Activated CD8-positive, alpha-beta memory T cell treated with anti-CD3 and anti-CD28 coated beads, Interleukin-2, amount 10 ng/mL, durations not matched to agents 7 days and 5 days (primary cell): ENCODE results near the gene CILP. TPM values are rescaled to one million over a fixed set of nuclear protein-coding genes. Genes with fewer than 3 reads are reported as not detected.
"Not testable (repeated sequence)": the region's sequence is repeated elsewhere in the genome, so short reads cannot be mapped to it uniquely, and the experiment has no call there.

Experiments
- ATAC-seq: fragments of 150-1000 bp; cut with Tn5 transposase; one replicate; pipeline ENCODE4 v1.10.0; 2021; ENCODE audit warnings: moderate library complexity
- CTCF ChIA-PET: fragments of 350-600 bp; sonication (Branson Sonifier 250); formaldehyde crosslinking; loops from one replicate; lab custom pipeline; 2021; ENCODE audit warnings: antibody characterized with exemption; lab: Charles Lee
- DNase-seq: peaks from one replicate; pipeline ENCODE4 v3.0.0-alpha.2; 2020
- H3K27ac Mint-ChIP-seq: one replicate; pipeline ENCODE4 v1.8.0; 2021; ENCODE audit warnings: mild to moderate bottlenecking, mixed read lengths
- H3K27me3 Mint-ChIP-seq: one replicate; pipeline ENCODE4 v1.8.0; 2021; ENCODE audit warnings: mixed read lengths
- H3K36me3 Mint-ChIP-seq: one replicate; pipeline ENCODE4 v1.8.0; 2021; ENCODE audit warnings: mild to moderate bottlenecking, mixed read lengths
- H3K4me1 Mint-ChIP-seq: one replicate; pipeline ENCODE4 v1.8.0; 2021; ENCODE audit warnings: mixed read lengths
- H3K4me3 Mint-ChIP-seq: one replicate; pipeline ENCODE4 v1.8.0; 2021; ENCODE audit warnings: mild to moderate bottlenecking, moderate library complexity, mixed read lengths
- H3K9me3 Mint-ChIP-seq: one replicate; pipeline ENCODE4 v1.8.0; 2022; ENCODE audit warnings: low read depth, mixed read lengths
- total RNA-seq, 2 experiments: library from RNA; stranded (reverse); gene quantifications; one replicate each; pipeline ENCODE4 v1.2.3, GENCODE V29; 2021

Gene CILP
- total RNA-seq, 2 experiments from 2014 or later = 0.05 TPM; not detected in 1

DNA sequence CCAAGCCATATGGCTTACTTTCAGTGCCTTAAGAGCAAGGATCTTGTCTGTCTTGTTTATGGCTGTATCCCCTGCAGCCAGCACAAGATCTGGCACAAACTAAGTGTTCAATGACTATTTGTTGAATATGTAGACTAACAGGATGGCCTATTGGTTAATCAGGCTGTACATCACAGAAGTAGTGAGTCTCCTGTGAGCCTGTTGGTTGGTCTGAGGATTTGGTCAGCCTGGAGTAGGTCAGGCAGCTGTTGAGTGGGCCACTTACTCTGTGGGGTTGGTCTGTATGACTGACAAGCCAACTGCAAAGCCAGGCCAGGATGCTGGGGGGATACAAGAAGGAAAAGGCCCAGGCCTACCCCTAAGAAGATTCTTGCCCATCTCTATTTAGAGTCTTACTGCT, 33.4 kb upstream of the CILP start:
- CTCF ChIA-PET = no interaction called here
- no peak for DNase-seq
- Mint-ChIP-seq H3K27me3 (no peaks in the 10 kb centered on the region), H3K4me1 (peaks cover 3% of the 10 kb centered on the region), H3K27ac (no peak overlapping the region), H3K4me3 (no peak overlapping the region), H3K36me3 (peaks cover 3% of the 10 kb centered on the region), H3K9me3 (peaks cover 2% of the 10 kb centered on the region)
- no peak for ATAC-seq

DNA sequence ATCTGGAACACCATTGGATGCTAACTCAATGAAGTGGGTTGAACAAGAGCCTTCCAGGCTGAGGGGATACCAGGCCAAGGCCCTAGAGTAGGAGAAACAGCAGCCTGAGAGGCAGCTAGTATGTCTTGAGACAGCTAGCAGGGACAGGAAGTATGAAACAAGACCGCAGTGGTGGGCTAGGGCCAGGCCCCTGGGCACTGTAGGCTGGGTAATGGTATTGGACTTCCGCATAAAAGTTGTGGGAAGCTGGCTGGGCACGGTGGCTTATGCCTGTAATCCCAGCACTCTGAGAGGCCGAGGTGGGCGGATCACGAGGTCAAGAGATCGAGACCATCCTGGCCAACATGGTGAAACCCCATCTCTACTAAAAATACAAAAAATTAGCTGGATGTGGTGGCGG, 25.2 kb upstream of the CILP start:
- DNase-seq, ATAC-seq, H3K27me3 Mint-ChIP-seq, H3K27ac Mint-ChIP-seq, H3K9me3 Mint-ChIP-seq, H3K4me1 Mint-ChIP-seq, H3K4me3 Mint-ChIP-seq, CTCF ChIA-PET, H3K36me3 Mint-ChIP-seq: not testable (repeated sequence)

DNA sequence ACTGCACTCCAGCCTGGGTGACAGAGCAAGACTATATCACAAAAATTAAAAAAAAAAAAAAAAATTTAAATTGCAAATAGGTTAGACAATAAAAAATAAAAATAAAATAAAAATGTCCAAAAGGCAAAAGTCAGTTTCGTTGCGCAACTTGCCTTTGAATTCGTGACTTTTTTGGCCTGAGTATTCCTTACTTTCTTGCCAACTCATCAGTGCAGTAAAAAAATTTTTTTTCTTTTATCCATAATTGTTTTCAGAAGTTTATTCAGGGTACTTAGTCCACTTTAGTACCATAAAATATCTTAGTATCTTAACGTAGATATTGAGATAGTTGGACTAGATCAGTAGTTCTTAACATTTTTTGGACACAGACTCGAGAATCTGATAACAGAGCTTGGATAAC, 22.4 kb upstream of the CILP start:
- CTCF ChIA-PET = no interaction called here
- Mint-ChIP-seq H3K27ac (no peak overlapping the region), H3K4me3 (no peak overlapping the region), H3K27me3 (no peaks in the 10 kb centered on the region), H3K36me3 (no peaks in the 10 kb centered on the region), H3K4me1 (peaks cover 4% of the 10 kb centered on the region), H3K9me3 (no peaks in the 10 kb centered on the region)
- DNase-seq (no peak), ATAC-seq (no peak)

DNA sequence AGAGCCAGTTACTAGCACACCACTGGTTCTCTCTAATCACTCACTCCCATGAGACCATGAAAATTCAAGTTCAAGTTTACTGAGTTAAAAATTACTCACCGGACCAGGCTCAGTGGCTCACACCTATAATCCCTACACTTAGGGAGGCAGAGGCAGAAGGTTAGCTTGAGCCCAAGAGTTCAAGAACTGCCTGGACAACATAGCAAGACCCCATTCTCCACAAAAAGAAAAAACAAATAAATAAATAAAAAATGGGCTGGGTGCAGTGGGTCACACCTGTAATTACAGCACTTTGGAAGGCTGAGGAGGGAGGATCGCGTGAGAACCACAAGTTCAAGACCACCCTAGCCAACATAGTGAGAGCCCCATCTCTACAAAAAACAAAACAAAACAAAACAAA, 21.2 kb upstream of the CILP start:
- ATAC-seq (no peak), DNase-seq (no peak)
- Mint-ChIP-seq H3K9me3 (no peaks in the 10 kb centered on the region), H3K4me1 (peaks cover 4% of the 10 kb centered on the region), H3K36me3 (no peaks in the 10 kb centered on the region), H3K27ac (no peak overlapping the region), H3K27me3 (no peaks in the 10 kb centered on the region), H3K4me3 (no peak overlapping the region)
- CTCF ChIA-PET = no interaction called here

DNA sequence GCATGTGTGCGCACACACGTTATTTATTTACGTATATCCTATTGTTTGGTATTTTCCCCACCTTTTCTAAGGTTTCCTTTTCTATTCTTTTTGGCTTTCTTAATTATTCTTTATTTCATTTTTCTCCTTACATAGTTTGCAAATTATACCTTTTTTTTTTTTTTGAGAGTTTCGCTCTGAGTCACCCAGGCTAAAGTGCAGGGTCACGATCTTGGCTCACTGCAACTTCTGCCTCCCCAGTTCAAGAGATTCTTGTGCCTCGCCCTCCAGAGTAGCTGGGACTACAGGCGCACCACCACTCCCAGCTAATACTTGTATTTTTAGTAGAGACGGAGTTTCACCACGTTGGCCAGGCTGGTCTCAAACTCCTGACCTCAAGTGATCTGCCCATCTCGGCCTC, 20.0 kb upstream of the CILP start:
- no peak overlapping the region for H3K27ac Mint-ChIP-seq
- H3K9me3 Mint-ChIP-seq = no peaks in the 10 kb centered on the region
- DNase-seq = no peak
- H3K4me3 Mint-ChIP-seq = no peak overlapping the region
- H3K27me3 Mint-ChIP-seq = no peaks in the 10 kb centered on the region
- CTCF ChIA-PET = interaction anchor here (1.1 kb wide), 1 partner anchor 11 kb away, joined by 3 read pairs; no protein-coding TSS in a partner anchor
- ATAC-seq = no peak
- H3K36me3 Mint-ChIP-seq = no peaks in the 10 kb centered on the region
- no peaks in the 10 kb centered on the region for H3K4me1 Mint-ChIP-seq

DNA sequence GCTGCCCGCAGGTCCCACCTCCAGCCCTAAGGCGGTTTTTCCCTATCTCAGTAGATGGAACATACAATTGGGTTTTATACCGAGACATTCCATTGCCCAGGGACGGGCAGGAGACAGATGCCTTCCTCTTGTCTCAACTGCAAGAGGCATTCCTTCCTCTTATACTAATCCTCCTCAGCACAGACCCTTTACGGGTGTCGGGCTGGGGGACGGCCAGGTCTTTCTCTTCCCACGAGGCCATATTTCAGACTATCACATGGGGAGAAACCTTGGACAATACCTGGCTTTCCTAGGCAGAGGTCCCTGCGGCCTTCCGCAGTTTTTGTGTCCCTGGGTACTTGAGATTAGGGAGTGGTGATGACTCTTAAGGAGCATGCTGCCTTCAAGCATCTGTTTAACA, 15.6 kb upstream of the CILP start:
- H3K4me3 Mint-ChIP-seq, ATAC-seq, H3K9me3 Mint-ChIP-seq, H3K27me3 Mint-ChIP-seq, DNase-seq, H3K27ac Mint-ChIP-seq, H3K36me3 Mint-ChIP-seq, H3K4me1 Mint-ChIP-seq, CTCF ChIA-PET: not testable (repeated sequence)

DNA sequence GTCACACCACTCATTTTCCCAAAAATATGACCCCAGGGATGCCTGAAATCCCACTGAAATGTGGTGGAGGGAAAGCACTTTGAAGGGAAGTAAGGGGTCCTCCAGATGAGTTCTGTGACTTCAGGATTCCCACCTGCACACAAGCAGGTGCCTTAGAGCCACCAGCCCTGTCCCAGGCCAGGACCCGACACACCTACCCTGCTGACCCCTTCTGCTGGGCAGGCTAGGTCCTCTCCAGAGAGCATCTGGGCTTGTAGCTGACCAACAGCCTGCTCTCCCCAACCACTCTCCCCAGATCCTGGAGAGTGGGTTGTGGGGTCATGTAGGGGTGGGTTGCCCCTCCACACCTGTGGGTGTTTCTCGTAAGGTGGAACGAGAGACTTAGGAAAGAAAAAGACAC, 14.9 kb upstream of the CILP start:
- no peaks in the 10 kb centered on the region for H3K9me3 Mint-ChIP-seq
- no peak overlapping the region for H3K4me3 Mint-ChIP-seq
- no peak for ATAC-seq
- H3K27me3 Mint-ChIP-seq = peaks cover 3% of the 10 kb centered on the region
- H3K27ac Mint-ChIP-seq = no peak overlapping the region
- H3K36me3 Mint-ChIP-seq = no peaks in the 10 kb centered on the region
- CTCF ChIA-PET = no interaction called here
- no peak for DNase-seq
- no peaks in the 10 kb centered on the region for H3K4me1 Mint-ChIP-seq

DNA sequence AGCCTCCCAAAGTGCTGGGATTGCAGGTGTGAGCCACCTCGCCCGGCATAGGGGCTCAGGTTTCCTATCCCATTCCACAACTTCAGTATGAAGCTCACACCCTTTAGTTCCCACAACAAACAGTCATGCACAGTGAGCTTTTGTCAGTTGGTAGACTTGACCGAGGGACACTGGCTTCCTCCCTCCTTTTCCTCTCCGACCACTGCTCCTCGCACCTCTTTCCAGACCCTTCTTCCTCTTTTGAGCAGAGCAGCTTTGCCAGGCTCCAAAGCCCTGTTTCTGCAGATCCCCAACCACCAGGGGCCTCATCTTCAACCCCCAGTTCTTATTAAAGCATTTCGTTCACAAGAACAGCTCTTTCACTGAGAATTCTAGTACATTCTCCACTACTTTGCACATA, 12.7 kb upstream of the CILP start:
- H3K4me1 Mint-ChIP-seq = peaks cover 4% of the 10 kb centered on the region
- CTCF ChIA-PET = interaction anchor here (0.7 kb wide), 1 partner anchor 76 kb away, joined by 3 read pairs; no protein-coding TSS in a partner anchor
- DNase-seq = no peak
- peaks cover 5% of the 10 kb centered on the region for H3K27me3 Mint-ChIP-seq
- no peak overlapping the region for H3K4me3 Mint-ChIP-seq
- ATAC-seq = no peak
- no peak overlapping the region for H3K27ac Mint-ChIP-seq
- H3K9me3 Mint-ChIP-seq = no peaks in the 10 kb centered on the region
- H3K36me3 Mint-ChIP-seq = no peaks in the 10 kb centered on the region

DNA sequence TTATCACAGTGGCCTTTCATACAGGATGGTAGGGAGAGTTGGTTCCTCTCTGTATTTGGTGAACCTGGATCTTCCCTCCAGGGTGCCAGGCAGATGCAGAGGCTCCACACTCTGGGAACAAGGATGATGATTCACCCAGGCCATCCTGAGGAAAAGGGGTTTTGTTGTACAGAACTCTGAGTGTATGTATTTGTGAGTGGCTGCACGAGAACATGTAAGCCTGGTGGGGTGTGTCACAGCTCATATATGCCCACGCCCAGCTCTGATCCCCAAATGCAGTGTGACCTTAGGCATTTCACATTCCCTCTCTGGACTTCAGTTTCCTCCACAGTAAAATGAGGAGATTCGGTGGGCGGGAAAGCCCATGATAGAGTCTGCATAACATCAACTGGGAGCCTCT, 11.6 kb upstream of the CILP start:
- peaks cover 5% of the 10 kb centered on the region for H3K27me3 Mint-ChIP-seq
- no peaks in the 10 kb centered on the region for H3K36me3 Mint-ChIP-seq
- H3K27ac Mint-ChIP-seq = no peak overlapping the region
- CTCF ChIA-PET = interaction anchor here (0.7 kb wide), 1 partner anchor 31 kb away, joined by 3 read pairs; no protein-coding TSS in a partner anchor
- DNase-seq (no peak), ATAC-seq (no peak)
- no peaks in the 10 kb centered on the region for H3K9me3 Mint-ChIP-seq
- H3K4me3 Mint-ChIP-seq = no peak overlapping the region
- H3K4me1 Mint-ChIP-seq = peaks cover 6% of the 10 kb centered on the region

DNA sequence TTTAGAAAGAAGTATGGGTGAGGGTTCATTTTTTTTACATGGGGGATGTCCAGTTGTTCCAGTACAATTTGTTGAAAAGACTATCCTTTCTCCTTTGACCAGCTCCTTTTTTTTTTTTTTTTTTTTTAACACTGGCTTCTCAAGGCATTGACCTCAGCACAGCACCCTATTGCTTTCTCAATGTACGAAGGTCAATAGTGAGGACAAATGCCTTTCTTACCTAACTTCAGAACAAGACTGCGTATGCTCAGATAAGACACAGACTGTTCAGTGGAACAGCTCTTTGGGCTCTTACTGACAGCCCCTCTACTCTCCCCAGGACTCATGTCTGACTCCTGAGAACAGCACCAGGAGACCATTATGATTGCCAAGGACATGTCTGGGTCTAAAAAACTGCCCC, 10.4 kb upstream of the CILP start:
- ATAC-seq (no peak), DNase-seq (no peak)
- Mint-ChIP-seq H3K27ac (no peak overlapping the region), H3K27me3 (peaks cover 5% of the 10 kb centered on the region), H3K4me1 (peaks cover 8% of the 10 kb centered on the region), H3K4me3 (no peak overlapping the region), H3K9me3 (no peaks in the 10 kb centered on the region), H3K36me3 (no peaks in the 10 kb centered on the region)
- CTCF ChIA-PET = no interaction called here

DNA sequence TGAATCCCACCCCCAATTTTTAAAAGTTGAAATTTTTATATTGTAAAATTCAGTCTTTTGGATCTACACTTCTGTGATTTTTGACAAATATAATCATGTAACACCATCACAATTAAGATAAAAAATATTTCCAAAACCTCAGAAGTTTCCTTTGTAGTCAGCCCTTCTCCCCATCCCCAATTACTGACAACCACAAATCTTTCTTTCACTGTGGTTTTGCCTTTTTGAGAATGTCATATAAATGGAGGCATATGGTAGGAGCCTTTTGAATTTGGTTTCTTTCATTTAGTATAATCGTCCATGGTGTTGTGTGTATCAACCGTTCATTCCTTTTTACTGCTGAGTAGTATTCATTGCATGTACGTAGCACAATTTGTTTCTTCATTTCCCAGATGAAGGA, 7.9 kb upstream of the CILP start:
- ATAC-seq = no peak
- Mint-ChIP-seq H3K27ac (no peak overlapping the region), H3K9me3 (no peaks in the 10 kb centered on the region), H3K4me1 (peaks cover 8% of the 10 kb centered on the region), H3K36me3 (no peaks in the 10 kb centered on the region), H3K27me3 (peaks cover 5% of the 10 kb centered on the region), H3K4me3 (no peak overlapping the region)
- no peak for DNase-seq
- CTCF ChIA-PET = no interaction called here

DNA sequence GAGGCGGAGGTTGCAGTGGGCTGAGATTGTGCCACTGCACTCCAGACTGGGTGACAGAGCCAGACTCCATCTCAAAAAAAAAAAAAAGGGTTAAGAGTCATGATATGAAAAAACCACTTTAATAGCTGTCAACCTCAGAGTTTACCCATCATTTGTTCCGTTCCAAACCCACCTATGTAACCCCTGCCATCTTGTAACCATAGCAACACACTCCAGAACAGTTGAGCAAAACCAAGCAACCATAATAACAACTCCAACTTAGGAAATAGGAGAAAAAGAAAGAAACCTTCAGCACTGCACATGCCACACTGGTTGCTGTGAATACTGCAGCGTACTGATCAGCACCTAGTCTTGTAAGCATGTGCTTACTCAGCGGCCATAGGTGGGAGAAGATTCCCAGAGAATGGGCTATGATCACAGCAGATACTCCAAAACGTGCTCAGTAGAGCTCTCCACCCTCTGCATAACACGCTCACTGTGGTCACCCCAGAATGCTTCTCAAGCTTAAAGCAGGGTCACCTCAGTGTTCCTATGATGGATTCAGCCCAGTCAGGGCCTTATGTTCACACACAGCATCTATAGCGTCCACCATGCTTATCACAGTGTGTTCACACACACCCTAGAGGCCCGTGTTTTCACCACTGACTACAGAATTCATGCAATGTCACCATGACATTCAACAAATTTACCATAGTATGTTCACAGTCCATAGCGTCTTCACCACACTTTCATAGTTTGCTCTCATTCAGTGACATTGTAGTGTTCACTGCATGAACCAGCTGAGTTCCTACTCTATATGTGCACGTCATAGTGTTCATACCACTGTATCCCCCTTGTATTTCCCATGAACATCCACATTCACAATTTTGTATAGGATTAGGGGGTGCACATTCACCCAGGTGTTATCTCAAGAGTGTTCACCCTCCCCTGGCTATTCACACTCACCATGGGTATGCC, 6.5 kb upstream of the CILP start:
- CTCF ChIA-PET = interaction anchor here (0.7 kb wide), 1 partner anchor 278 kb away, joined by 5 read pairs; no protein-coding TSS in a partner anchor

DNA sequence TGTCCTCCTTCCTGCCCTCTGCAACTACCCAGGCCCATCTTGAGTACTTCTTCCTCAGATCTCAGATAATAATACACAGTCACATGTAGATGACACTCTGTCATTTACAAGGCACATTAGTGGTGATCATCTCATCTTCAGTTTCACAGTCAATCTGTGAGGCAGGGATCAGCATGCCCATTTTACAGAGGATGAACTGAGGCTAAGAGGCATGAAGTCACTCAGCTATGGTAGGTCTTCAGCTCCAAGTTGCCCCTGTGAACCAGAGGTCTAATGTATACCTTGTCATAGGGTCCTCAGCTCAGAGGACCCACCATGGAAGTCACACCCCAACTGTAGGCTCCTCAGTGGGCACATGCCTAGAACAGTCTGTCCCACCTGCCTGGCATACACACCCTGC, 4.2 kb upstream of the CILP start:
- CTCF ChIA-PET = interaction anchor here (1.2 kb wide), 1 partner anchor 82 kb away, joined by 3 read pairs; no protein-coding TSS in a partner anchor
- Mint-ChIP-seq H3K4me1 (peaks cover 8% of the 10 kb centered on the region), H3K4me3 (no peak overlapping the region), H3K9me3 (no peaks in the 10 kb centered on the region), H3K27ac (no peak overlapping the region), H3K27me3 (no peaks in the 10 kb centered on the region), H3K36me3 (no peaks in the 10 kb centered on the region)
- no peak for ATAC-seq
- DNase-seq = no peak

More for the DNA sequence above, 6.5 kb upstream of the CILP start:
- no peaks in the 10 kb centered on the region for H3K9me3 Mint-ChIP-seq
- no peak for DNase-seq
- peaks cover 2% of the 10 kb centered on the region for H3K27me3 Mint-ChIP-seq
- no peak for ATAC-seq
- no peaks in the 10 kb centered on the region for H3K36me3 Mint-ChIP-seq
- no peak overlapping the region for H3K27ac Mint-ChIP-seq
- no peak overlapping the region for H3K4me3 Mint-ChIP-seq
- H3K4me1 Mint-ChIP-seq = peaks cover 8% of the 10 kb centered on the region

DNA sequence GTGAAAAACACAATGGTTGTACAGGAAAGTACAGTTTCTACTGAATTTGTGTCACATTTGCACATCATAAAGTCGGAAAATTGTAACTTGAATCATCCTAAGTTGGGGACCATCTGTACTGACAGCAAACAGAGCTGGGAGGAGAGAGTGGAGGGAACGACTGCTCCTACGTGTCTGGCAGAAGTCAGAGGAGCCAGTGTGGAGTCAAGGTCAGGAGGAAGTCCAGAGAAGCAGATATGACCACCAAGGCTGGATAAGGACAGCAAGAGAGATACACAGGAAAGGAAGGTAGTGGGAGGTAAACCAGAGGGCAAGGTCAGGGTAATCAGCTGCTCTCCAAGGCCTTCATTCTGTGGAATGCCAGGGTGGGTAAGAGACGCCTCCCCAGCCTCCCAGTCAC, 2.7 kb upstream of the CILP start:
- ATAC-seq = no peak
- no peak for DNase-seq
- Mint-ChIP-seq H3K36me3 (no peaks in the 10 kb centered on the region), H3K27ac (no peak overlapping the region), H3K4me3 (no peak overlapping the region), H3K27me3 (no peaks in the 10 kb centered on the region), H3K4me1 (peaks cover 4% of the 10 kb centered on the region), H3K9me3 (no peaks in the 10 kb centered on the region)
- CTCF ChIA-PET = no interaction called here
